ENCODE measurements around the gene DNAH12.
"Not testable (repeated sequence)": the region's sequence is repeated elsewhere in the genome, so short reads cannot be mapped to it uniquely, and the experiment has no call there.

The DNAH12 gene

DNA sequence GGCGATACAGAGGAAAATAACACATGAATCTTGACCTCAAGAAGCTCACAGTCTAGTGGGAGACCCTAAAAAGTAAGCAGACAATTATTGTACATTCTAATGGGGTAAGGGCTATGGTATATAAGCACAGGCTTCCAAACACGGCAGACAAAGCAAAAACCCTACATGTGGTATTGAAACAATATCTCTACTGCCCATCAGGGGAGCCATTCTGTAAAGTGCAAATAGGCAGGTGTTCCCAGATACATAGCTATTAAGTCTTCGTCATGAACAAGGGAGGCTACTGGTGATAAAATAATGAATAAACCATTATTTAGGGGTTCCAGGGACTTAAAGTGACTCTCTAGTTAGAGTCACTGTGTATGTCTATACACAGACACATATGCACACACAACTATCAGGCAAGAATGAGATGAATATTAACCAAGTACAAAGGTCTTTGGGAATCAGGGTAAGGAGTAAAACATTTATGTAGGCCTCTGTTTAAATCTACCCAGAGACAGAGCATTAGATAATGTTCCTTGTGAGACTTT, 213.0 kb downstream of the DNAH12 start:
- Histone ChIP-seq H3K36me3 (ENCODE audit: control insufficient read depth, insufficient read depth, low read length) (no peaks in the 10 kb centered on the region), H3K4me3 (ENCODE audit: low read length) (no peak overlapping the region), H2BK5ac (ENCODE audit: low read length) (no peak overlapping the region), H2BK15ac (replicated peaks; ENCODE audit: low read depth) (no peak overlapping the region), H3K4me2 (ENCODE audit: low read length) (no peak overlapping the region), H3K27me3 (ENCODE audit: insufficient read depth, low read length, poor library complexity) (no peaks in the 10 kb centered on the region), H3K23ac (ENCODE audit: low read length) (no peak overlapping the region), H3K4ac (ENCODE audit: low read depth, low read length) (no peak overlapping the region), H4K5ac (ENCODE audit: low read length) (no peak overlapping the region), H3K4me1 (ENCODE audit: control insufficient read depth, low read depth, low read length) (no peaks in the 10 kb centered on the region), H3K9ac (ENCODE audit: low read length) (no peak overlapping the region), H3K18ac (ENCODE audit: low read length) (no peak overlapping the region), H2AK5ac (ENCODE audit: low read length) (no peak overlapping the region), H3K79me2 (ENCODE audit: control insufficient read depth, insufficient read depth, low read length) (no peaks in the 10 kb centered on the region), H3K56ac (ENCODE audit: low read length) (no peak overlapping the region), H3K27ac (ENCODE audit: low read depth, low read length) (no peak overlapping the region), H4K8ac (ENCODE audit: low read depth, low read length) (no peak overlapping the region), H3K79me1 (ENCODE audit: low read length) (no peaks in the 10 kb centered on the region), H2BK120ac (ENCODE audit: low read depth, low read length) (no peak overlapping the region)
- WGBS (ENCODE audit: extremely low coverage, insufficient coverage, low lambda C conversion rate) = no CpG with 5 or more reads among the region's 3 CpGs
- no peak for DNase-seq

DNA sequence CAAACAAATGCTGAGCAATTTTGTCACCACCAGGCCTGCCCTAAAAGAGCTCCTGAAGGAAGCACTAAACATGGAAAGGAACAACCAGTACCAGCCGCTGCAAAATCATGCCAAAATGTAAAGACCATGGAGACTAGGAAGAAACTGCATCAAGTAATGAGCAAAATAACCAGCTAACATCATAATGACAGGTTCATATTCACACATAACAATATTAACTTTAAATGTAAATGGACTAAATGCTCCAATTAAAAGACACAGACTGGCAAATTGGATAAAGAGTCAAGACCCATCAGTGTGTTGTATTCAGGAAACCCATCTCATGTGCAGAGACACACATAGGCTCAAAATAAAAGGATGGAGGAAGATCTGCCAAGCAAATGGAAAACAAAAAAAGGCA, 217.6 kb downstream of the DNAH12 start:
- H3K79me1 ChIP-seq (ENCODE audit: low read length); H3K36me3 ChIP-seq (ENCODE audit: control insufficient read depth, insufficient read depth, low read length); H2AK5ac ChIP-seq (ENCODE audit: low read length); H3K4ac ChIP-seq (ENCODE audit: low read depth, low read length); H4K5ac ChIP-seq (ENCODE audit: low read length); H3K4me2 ChIP-seq (ENCODE audit: low read length); DNase-seq; H2BK15ac ChIP-seq (replicated peaks; ENCODE audit: low read depth); H3K9ac ChIP-seq (ENCODE audit: low read length); H3K23ac ChIP-seq (ENCODE audit: low read length); H3K27ac ChIP-seq (ENCODE audit: low read depth, low read length); H3K79me2 ChIP-seq (ENCODE audit: control insufficient read depth, insufficient read depth, low read length); H4K8ac ChIP-seq (ENCODE audit: low read depth, low read length); H2BK5ac ChIP-seq (ENCODE audit: low read length); H3K4me3 ChIP-seq (ENCODE audit: low read length); H3K56ac ChIP-seq (ENCODE audit: low read length); H3K18ac ChIP-seq (ENCODE audit: low read length); H2BK120ac ChIP-seq (ENCODE audit: low read depth, low read length); H3K27me3 ChIP-seq (ENCODE audit: insufficient read depth, low read length, poor library complexity); H3K4me1 ChIP-seq (ENCODE audit: control insufficient read depth, low read depth, low read length): not testable (repeated sequence)
- no CpG with 5 or more reads among the region's 1 CpG for WGBS (ENCODE audit: extremely low coverage, insufficient coverage, low lambda C conversion rate)

- no peak overlapping the region for H3K23ac ChIP-seq (ENCODE audit: low read length)
- no peak overlapping the region for H3K4me2 ChIP-seq (ENCODE audit: low read length)
- WGBS (ENCODE audit: extremely low coverage, insufficient coverage, low lambda C conversion rate) = no CpG with 5 or more reads among the region's 3 CpGs
- H3K27me3 ChIP-seq (ENCODE audit: insufficient read depth, low read length, poor library complexity) = no peaks in the 10 kb centered on the region
- no peak overlapping the region for H3K9ac ChIP-seq (ENCODE audit: low read length)
- no peak overlapping the region for H2BK5ac ChIP-seq (ENCODE audit: low read length)
- H3K4me3 ChIP-seq (ENCODE audit: low read length) = no peak overlapping the region
- H2BK15ac ChIP-seq (replicated peaks; ENCODE audit: low read depth) = no peak overlapping the region
- H3K4ac ChIP-seq (ENCODE audit: low read depth, low read length) = no peak overlapping the region
- H3K79me1 ChIP-seq (ENCODE audit: low read length) = no peaks in the 10 kb centered on the region
- no peak overlapping the region for H3K56ac ChIP-seq (ENCODE audit: low read length)
- DNase-seq = no peak
- H3K27ac ChIP-seq (ENCODE audit: low read depth, low read length) = no peak overlapping the region
- H3K36me3 ChIP-seq (ENCODE audit: control insufficient read depth, insufficient read depth, low read length) = no peaks in the 10 kb centered on the region
- H4K5ac ChIP-seq (ENCODE audit: low read length) = no peak overlapping the region
- H4K8ac ChIP-seq (ENCODE audit: low read depth, low read length) = no peak overlapping the region
- H2BK120ac ChIP-seq (ENCODE audit: low read depth, low read length) = no peak overlapping the region
- no peaks in the 10 kb centered on the region for H3K79me2 ChIP-seq (ENCODE audit: control insufficient read depth, insufficient read depth, low read length)
- no peak overlapping the region for H2AK5ac ChIP-seq (ENCODE audit: low read length)
- no peak overlapping the region for H3K18ac ChIP-seq (ENCODE audit: low read length)
- no peaks in the 10 kb centered on the region for H3K4me1 ChIP-seq (ENCODE audit: control insufficient read depth, low read depth, low read length)
These were observed 229.9 kb downstream of the DNAH12 start for GRCh38 chr3:57314204-57314603.

DNA sequence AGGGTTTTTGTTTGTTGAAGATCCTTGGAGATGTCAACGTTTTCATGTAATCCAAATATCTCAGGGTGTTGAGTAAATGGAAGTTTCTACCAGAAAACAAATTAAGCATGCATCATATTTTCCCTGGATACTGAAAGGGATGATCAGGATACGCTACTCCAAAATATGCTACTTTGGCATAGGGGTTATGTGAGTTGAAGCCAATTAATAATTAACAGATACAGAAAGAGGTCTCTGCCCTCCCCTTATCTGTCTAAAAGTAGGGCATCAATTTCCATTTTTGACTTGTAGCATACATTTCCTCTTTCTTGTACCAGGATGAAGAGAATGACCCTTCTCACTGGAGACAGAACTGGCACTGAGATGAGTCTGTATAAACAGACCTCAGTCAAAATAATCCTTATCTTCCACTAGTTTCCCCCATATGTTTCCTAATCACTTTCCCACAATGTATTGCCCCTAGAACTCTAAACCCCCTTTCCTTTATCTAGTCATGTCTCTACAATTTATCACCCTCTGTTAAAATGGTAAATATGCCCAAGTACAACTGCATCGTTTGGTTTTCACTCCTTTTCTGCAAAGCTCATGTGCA, 234.3 kb downstream of the DNAH12 start:
- Histone ChIP-seq H3K27ac (ENCODE audit: low read depth, low read length) (no peak overlapping the region), H3K79me1 (ENCODE audit: low read length) (no peaks in the 10 kb centered on the region), H2AK5ac (ENCODE audit: low read length) (no peak overlapping the region), H2BK5ac (ENCODE audit: low read length) (no peak overlapping the region), H4K8ac (ENCODE audit: low read depth, low read length) (no peak overlapping the region), H3K9ac (ENCODE audit: low read length) (no peak overlapping the region), H3K4me1 (ENCODE audit: control insufficient read depth, low read depth, low read length) (no peaks in the 10 kb centered on the region), H3K79me2 (ENCODE audit: control insufficient read depth, insufficient read depth, low read length) (no peaks in the 10 kb centered on the region), H3K56ac (ENCODE audit: low read length) (no peak overlapping the region), H2BK15ac (replicated peaks; ENCODE audit: low read depth) (no peak overlapping the region), H3K23ac (ENCODE audit: low read length) (no peak overlapping the region), H3K4me2 (ENCODE audit: low read length) (no peak overlapping the region), H4K5ac (ENCODE audit: low read length) (no peak overlapping the region), H2BK120ac (ENCODE audit: low read depth, low read length) (no peak overlapping the region), H3K18ac (ENCODE audit: low read length) (no peak overlapping the region), H3K27me3 (ENCODE audit: insufficient read depth, low read length, poor library complexity) (no peaks in the 10 kb centered on the region), H3K36me3 (ENCODE audit: control insufficient read depth, insufficient read depth, low read length) (no peaks in the 10 kb centered on the region), H3K4ac (ENCODE audit: low read depth, low read length) (no peak overlapping the region), H3K4me3 (ENCODE audit: low read length) (no peak overlapping the region)
- no CpG with 5 or more reads among the region's 3 CpGs for WGBS (ENCODE audit: extremely low coverage, insufficient coverage, low lambda C conversion rate)
- DNase-seq = no peak

- WGBS (ENCODE audit: extremely low coverage, insufficient coverage, low lambda C conversion rate) = no CpG with 5 or more reads among the region's 7 CpGs
- H2BK15ac ChIP-seq (replicated peaks; ENCODE audit: low read depth); H2BK120ac ChIP-seq (ENCODE audit: low read depth, low read length); H3K23ac ChIP-seq (ENCODE audit: low read length); H3K9ac ChIP-seq (ENCODE audit: low read length); H3K4me1 ChIP-seq (ENCODE audit: control insufficient read depth, low read depth, low read length); H3K27ac ChIP-seq (ENCODE audit: low read depth, low read length); H3K27me3 ChIP-seq (ENCODE audit: insufficient read depth, low read length, poor library complexity); H3K4me3 ChIP-seq (ENCODE audit: low read length); H3K79me2 ChIP-seq (ENCODE audit: control insufficient read depth, insufficient read depth, low read length); H4K8ac ChIP-seq (ENCODE audit: low read depth, low read length); H2BK5ac ChIP-seq (ENCODE audit: low read length); H2AK5ac ChIP-seq (ENCODE audit: low read length); H3K79me1 ChIP-seq (ENCODE audit: low read length); H3K4me2 ChIP-seq (ENCODE audit: low read length); H3K4ac ChIP-seq (ENCODE audit: low read depth, low read length); DNase-seq; H3K56ac ChIP-seq (ENCODE audit: low read length); H4K5ac ChIP-seq (ENCODE audit: low read length); H3K36me3 ChIP-seq (ENCODE audit: control insufficient read depth, insufficient read depth, low read length): not testable (repeated sequence)
- peak overlapping the region; percentile 95 for H3K18ac ChIP-seq (ENCODE audit: low read length)
These were observed 240.6 kb downstream of the DNAH12 start for GRCh38 chr3:57303520-57303919.

GRCh38 chr3:57298041-57298440, 246.1 kb downstream of the DNAH12 start:
- Histone ChIP-seq H3K56ac (ENCODE audit: low read length) (no peak overlapping the region), H2BK120ac (ENCODE audit: low read depth, low read length) (no peak overlapping the region), H4K8ac (ENCODE audit: low read depth, low read length) (no peak overlapping the region), H2AK5ac (ENCODE audit: low read length) (no peak overlapping the region), H3K9ac (ENCODE audit: low read length) (no peak overlapping the region), H3K18ac (ENCODE audit: low read length) (no peak overlapping the region), H2BK5ac (ENCODE audit: low read length) (no peak overlapping the region), H3K36me3 (ENCODE audit: control insufficient read depth, insufficient read depth, low read length) (no peaks in the 10 kb centered on the region), H2BK15ac (replicated peaks; ENCODE audit: low read depth) (no peak overlapping the region), H3K27me3 (ENCODE audit: insufficient read depth, low read length, poor library complexity) (no peaks in the 10 kb centered on the region), H3K4ac (ENCODE audit: low read depth, low read length) (no peak overlapping the region), H3K79me2 (ENCODE audit: control insufficient read depth, insufficient read depth, low read length) (no peaks in the 10 kb centered on the region), H3K4me3 (ENCODE audit: low read length) (no peak overlapping the region), H3K4me1 (ENCODE audit: control insufficient read depth, low read depth, low read length) (peaks cover 4% of the 10 kb centered on the region), H3K79me1 (ENCODE audit: low read length) (no peaks in the 10 kb centered on the region), H3K4me2 (ENCODE audit: low read length) (no peak overlapping the region), H3K27ac (ENCODE audit: low read depth, low read length) (no peak overlapping the region), H4K5ac (ENCODE audit: low read length) (no peak overlapping the region), H3K23ac (ENCODE audit: low read length) (no peak overlapping the region)
- no CpG with 5 or more reads among the region's 1 CpG for WGBS (ENCODE audit: extremely low coverage, insufficient coverage, low lambda C conversion rate)
- DNase-seq = peak; percentile 23
